HK-2 (cell line): ENCODE data around the gene CCDC92.
"Not testable (repeated sequence)": the region's sequence is repeated elsewhere in the genome, so short reads cannot be mapped to it uniquely, and the experiment has no call there.

Experiments
- DNase-seq: peaks from one replicate; pipeline ENCODE4 v3.0.0-alpha.2; 2018; ENCODE audit not compliant: unreplicated experiment

The CCDC92 gene

GRCh38 chr12:123949770-123950165 lies 22.9 kb downstream of the CCDC92 start:
- no peak for DNase-seq

GRCh38 chr12:123948796-123949769 lies 23.5 kb downstream of the CCDC92 start:
- DNase-seq: no peak

- no peak for DNase-seq
Observed at GRCh38 chr12:123948401-123948795, 24.2 kb downstream of the CCDC92 start.

- DNase-seq: not testable (repeated sequence)
Observed at GRCh38 chr12:123947531-123947930, 25.1 kb downstream of the CCDC92 start.

GRCh38 chr12:123946516-123947505 lies 25.8 kb downstream of the CCDC92 start:
- DNase-seq: not testable (repeated sequence)

- DNase-seq: no peak
Observed at GRCh38 chr12:123946152-123946515, 26.5 kb downstream of the CCDC92 start.

GRCh38 chr12:123945287-123946151 lies 27.1 kb downstream of the CCDC92 start:
- no peak for DNase-seq

GRCh38 chr12:123944696-123945095 lies 27.9 kb downstream of the CCDC92 start:
- no peak for DNase-seq

GRCh38 chr12:123943816-123944215 lies 28.8 kb downstream of the CCDC92 start:
- no peak for DNase-seq

- DNase-seq: no peak
Observed at GRCh38 chr12:123942911-123943648, 29.6 kb downstream of the CCDC92 start.

GRCh38 chr12:123942238-123942653 lies 30.4 kb downstream of the CCDC92 start:
- no peak for DNase-seq

GRCh38 chr12:123941624-123942237 lies 30.9 kb downstream of the CCDC92 start:
- DNase-seq: no peak

GRCh38 chr12:123941000-123941399 lies 31.6 kb downstream of the CCDC92 start:
- no peak for DNase-seq

- DNase-seq: no peak
Observed at GRCh38 chr12:123940627-123940966, 32.0 kb downstream of the CCDC92 start.

GRCh38 chr12:123939716-123940626 lies 32.7 kb downstream of the CCDC92 start:
- no peak for DNase-seq

GRCh38 chr12:123938679-123939480 lies 33.8 kb downstream of the CCDC92 start:
- DNase-seq: no peak

GRCh38 chr12:123937707-123938591 lies 34.7 kb downstream of the CCDC92 start:
- peak; percentile 21 for DNase-seq
